ENCODE results near the gene SLC9C2.

DNA sequence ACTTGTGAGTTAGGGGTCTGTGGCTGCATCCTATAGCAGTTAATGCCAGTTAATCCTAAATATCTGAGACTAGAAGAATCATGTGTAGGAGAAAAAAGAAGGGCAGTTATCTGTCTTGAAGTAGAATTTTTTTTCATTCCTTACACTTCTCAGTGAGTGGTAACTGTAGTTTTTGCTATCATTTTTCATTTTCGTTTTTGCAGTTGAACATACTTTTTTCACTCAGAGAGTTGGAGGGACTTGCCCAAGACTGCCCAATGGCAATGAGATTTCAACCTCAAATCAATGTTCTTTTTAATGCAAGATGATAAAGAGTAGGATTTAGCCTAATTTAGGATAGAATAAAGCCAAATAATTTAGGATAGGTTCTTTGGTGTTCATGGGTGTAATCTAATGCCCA lies 120.2 kb downstream of the SLC9C2 start:
- no peak for TF ChIP-seq POLR2AphosphoS5 (IDR thresholded peaks at IDR 0.05)
- TF ChIP-seq, protein P1, sequence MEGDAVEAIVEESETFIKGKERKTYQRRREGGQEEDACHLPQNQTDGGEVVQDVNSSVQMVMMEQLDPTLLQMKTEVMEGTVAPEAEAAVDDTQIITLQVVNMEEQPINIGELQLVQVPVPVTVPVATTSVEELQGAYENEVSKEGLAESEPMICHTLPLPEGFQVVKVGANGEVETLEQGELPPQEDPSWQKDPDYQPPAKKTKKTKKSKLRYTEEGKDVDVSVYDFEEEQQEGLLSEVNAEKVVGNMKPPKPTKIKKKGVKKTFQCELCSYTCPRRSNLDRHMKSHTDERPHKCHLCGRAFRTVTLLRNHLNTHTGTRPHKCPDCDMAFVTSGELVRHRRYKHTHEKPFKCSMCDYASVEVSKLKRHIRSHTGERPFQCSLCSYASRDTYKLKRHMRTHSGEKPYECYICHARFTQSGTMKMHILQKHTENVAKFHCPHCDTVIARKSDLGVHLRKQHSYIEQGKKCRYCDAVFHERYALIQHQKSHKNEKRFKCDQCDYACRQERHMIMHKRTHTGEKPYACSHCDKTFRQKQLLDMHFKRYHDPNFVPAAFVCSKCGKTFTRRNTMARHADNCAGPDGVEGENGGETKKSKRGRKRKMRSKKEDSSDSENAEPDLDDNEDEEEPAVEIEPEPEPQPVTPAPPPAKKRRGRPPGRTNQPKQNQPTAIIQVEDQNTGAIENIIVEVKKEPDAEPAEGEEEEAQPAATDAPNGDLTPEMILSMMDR (IDR thresholded peaks at IDR 0.05), result no peak
